ENCODE data around the gene RXRG. TPM values are rescaled to one million over a fixed set of nuclear protein-coding genes. Genes with fewer than 3 reads are reported as not detected.

Gene RXRG
- total RNA-seq, 1 experiment from 2014 or later = not detected

- Histone ChIP-seq H4K91ac (ENCODE audit: insufficient read length, low read depth, low read length) (no peak overlapping the region), H3K27me3 (ENCODE audit: insufficient read depth, low read length) (no peaks in the 10 kb centered on the region), H3K9me3 (ENCODE audit: control insufficient read depth, low read depth, low read length) (no peaks in the 10 kb centered on the region), H4K8ac (replicated peaks; ENCODE audit: insufficient read length, low read depth, low read length) (no peak overlapping the region), H3K79me2 (ENCODE audit: insufficient read depth, low read length) (no peaks in the 10 kb centered on the region), H3K4me2 (ENCODE audit: insufficient read depth, insufficient read length, low read length) (no peak overlapping the region), H2BK12ac (ENCODE audit: insufficient read length, low read depth, low read length) (no peak overlapping the region), H4K5ac (ENCODE audit: insufficient read length, low read depth, low read length) (no peak overlapping the region), H2BK5ac (ENCODE audit: insufficient read length, low read length) (no peak overlapping the region), H3K27ac (ENCODE audit: insufficient read length, low read depth, low read length) (no peak overlapping the region), H3K4ac (ENCODE audit: low read depth, low read length) (no peak overlapping the region), H3K23ac (ENCODE audit: insufficient read length, low read depth, low read length) (no peak overlapping the region), H3K9ac (ENCODE audit: extremely low read depth, insufficient read length, low read length) (no peak overlapping the region), H3K23me2 (ENCODE audit: insufficient read length, low read depth, low read length, poor library complexity, severe bottlenecking) (no peaks in the 10 kb centered on the region), H2AK5ac (ENCODE audit: insufficient read length, low read length) (no peak overlapping the region), H3T11ph (ENCODE audit: low read length) (no peak overlapping the region), H3K4me1 (ENCODE audit: insufficient read depth, low read length) (no peaks in the 10 kb centered on the region), H2BK20ac (ENCODE audit: low read depth, low read length, poor library complexity, severe bottlenecking) (no peak overlapping the region), H3K79me1 (ENCODE audit: insufficient read depth, low read depth, low read length, poor library complexity, severe bottlenecking) (no peaks in the 10 kb centered on the region), H2BK15ac (ENCODE audit: low read depth, low read length) (no peak overlapping the region), H2AFZ (ENCODE audit: low read length) (no peak overlapping the region), H3K14ac (ENCODE audit: insufficient read depth, low read length) (no peak overlapping the region), H3K18ac (ENCODE audit: insufficient read length, low read depth, low read length) (no peak overlapping the region), H2BK120ac (ENCODE audit: low read depth, low read length, poor library complexity, severe bottlenecking) (no peak overlapping the region), H3K56ac (ENCODE audit: insufficient read length, low read depth, low read length) (no peak overlapping the region), H4K20me1 (ENCODE audit: control insufficient read depth, insufficient read depth, insufficient read length) (no peaks in the 10 kb centered on the region)
- H3K27me3 Mint-ChIP-seq (ENCODE audit: low read depth) = peaks cover 18% of the 10 kb centered on the region
- no peaks in the 10 kb centered on the region for H3K9me3 Mint-ChIP-seq
- H3K4me3 Mint-ChIP-seq = no peak overlapping the region
- WGBS (ENCODE audit: extremely low coverage, insufficient read length, low lambda C conversion rate) = no CpG with 5 or more reads among the region's 2 CpGs
- TF ChIP-seq CTCF (conservative IDR thresholded peaks at IDR 0.05) = no peak
- no peak overlapping the region; a peak in 1 of 7 replicates for H3K27ac Mint-ChIP-seq
- DNase-seq = no peak
- H3K36me3 Mint-ChIP-seq (ENCODE audit: insufficient read depth in 1 of 3, low read depth in 3 of 3) = no peaks in the 10 kb centered on the region
- H3K4me1 Mint-ChIP-seq = no peaks in the 10 kb centered on the region
These were observed 19.3 kb downstream of the RXRG start for GRCh38 chr1:165425621-165426020.

Measured in H9 (cell line).